Naive B cell (primary cell): ENCODE measurements around the gene ACACA. TPM values are rescaled to one million over a fixed set of nuclear protein-coding genes. Genes with fewer than 3 reads are reported as not detected.

Experiments used
- ATAC-seq, 2 donors: fragments of 150-1000 bp; cut with Tn5 transposase; 2 replicates each; pipeline ENCODE4 v1.10.0; 2021; ENCODE audit warnings: low read depth in 2 of 2, mild to moderate bottlenecking in 2 of 2, moderate library complexity in 2 of 2
- DNase-seq: peaks from one replicate; pipeline ENCODE4 v3.0.0; 2022
- H3K27ac Mint-ChIP-seq, 6 donors: one replicate each; pipeline ENCODE4 v1.8.0; 2020 to 2022; ENCODE audit warnings: mild to moderate bottlenecking in 6 of 6, mixed read lengths in 6 of 6, moderate library complexity in 5 of 6, inconsistent platforms in 2 of 6
- H3K27me3 Mint-ChIP-seq, 3 donors: one replicate each; pipeline ENCODE4 v1.8.0; 2021 to 2022; ENCODE audit warnings: mixed read lengths in 3 of 3, mild to moderate bottlenecking in 1 of 3
- H3K36me3 Mint-ChIP-seq, 2 donors: one replicate each; pipeline ENCODE4 v1.8.0; 2020 to 2022; ENCODE audit warnings: mixed read lengths in 2 of 2, inconsistent platforms in 1 of 2, mild to moderate bottlenecking in 1 of 2
- H3K4me1 Mint-ChIP-seq, 3 donors: one replicate each; pipeline ENCODE4 v1.8.0; 2020 to 2022; ENCODE audit warnings: mixed read lengths in 3 of 3, inconsistent platforms in 1 of 3, mild to moderate bottlenecking in 1 of 3, moderate library complexity in 1 of 3
- H3K4me3 Mint-ChIP-seq, 8 donors: one replicate each; pipeline ENCODE4 v1.8.0; 2020 to 2022; ENCODE audit warnings: mild to moderate bottlenecking in 8 of 8, mixed read lengths in 8 of 8, moderate library complexity in 8 of 8, inconsistent platforms in 2 of 8
- H3K9me3 Mint-ChIP-seq, 7 donors: one replicate each; pipeline ENCODE4 v1.8.0; 2020 to 2022; ENCODE audit warnings: mixed read lengths in 7 of 7, mild to moderate bottlenecking in 5 of 7, inconsistent platforms in 2 of 7, moderate library complexity in 1 of 7
- polyA plus RNA-seq, 6 donors: library from polyadenylated mRNA; unstranded; fragments of 300-500 nt; fragmentation: Illumina TruSeq; gene quantifications; one replicate each; pipeline ENCODE4 v1.2.3, GENCODE V29; 2021; ENCODE audit warnings: low read depth in 6 of 6

Gene ACACA
- polyA plus RNA-seq, 6 donors from 2014 or later, result 4.7 to 12.7 (median 7.7) TPM

DNA sequence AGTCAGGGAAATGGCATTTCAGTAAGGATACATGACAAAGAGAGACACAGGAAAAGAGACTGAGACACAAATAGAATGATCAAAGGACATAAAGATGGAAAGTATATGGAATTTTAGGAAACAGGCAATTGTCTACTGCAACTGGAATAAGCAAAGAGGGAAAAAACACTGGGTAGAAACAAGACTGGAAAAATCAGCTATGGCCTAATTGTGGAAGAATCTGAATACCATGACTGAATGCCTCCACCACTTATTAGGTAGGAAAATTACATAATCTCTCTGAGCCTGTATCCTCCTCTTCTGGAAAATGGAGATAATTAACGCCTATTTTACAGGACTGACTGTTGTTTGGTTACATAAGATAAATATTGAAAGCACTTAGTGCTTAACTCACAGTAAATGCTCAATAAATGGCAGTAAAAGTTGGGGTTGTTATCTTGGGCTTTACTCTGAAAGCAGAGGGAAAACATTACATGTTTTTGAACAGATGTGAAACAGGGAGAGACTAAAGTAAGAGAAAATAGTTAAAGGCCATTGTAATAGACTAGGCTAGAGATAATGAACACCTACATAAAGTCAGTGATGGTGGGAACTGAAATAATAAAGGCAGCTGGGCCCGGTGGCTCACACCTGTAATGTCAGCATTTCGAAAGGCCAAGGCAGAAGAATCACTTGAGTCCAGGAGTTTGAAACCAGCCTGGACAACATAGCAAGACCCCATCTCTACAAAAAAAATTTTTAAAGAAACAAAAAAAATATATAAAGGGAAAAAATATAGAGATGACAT lies 94.3 kb downstream of the ACACA start:
- ATAC-seq, result no peak
- peaks cover 6 to 15% of the 10 kb centered on the region in 2 donors for H3K36me3 Mint-ChIP-seq
- peaks cover 0 to 9% (median 7%) of the 10 kb centered on the region in 3 donors for H3K4me1 Mint-ChIP-seq
- H3K27me3 Mint-ChIP-seq, result no peaks in the 10 kb centered on the region
- no peak for DNase-seq
- H3K27ac Mint-ChIP-seq, result no peak overlapping the region
- peaks cover 0 to 2% (median 0%) of the 10 kb centered on the region in 7 donors for H3K9me3 Mint-ChIP-seq
- H3K4me3 Mint-ChIP-seq, result no peak overlapping the region

DNA sequence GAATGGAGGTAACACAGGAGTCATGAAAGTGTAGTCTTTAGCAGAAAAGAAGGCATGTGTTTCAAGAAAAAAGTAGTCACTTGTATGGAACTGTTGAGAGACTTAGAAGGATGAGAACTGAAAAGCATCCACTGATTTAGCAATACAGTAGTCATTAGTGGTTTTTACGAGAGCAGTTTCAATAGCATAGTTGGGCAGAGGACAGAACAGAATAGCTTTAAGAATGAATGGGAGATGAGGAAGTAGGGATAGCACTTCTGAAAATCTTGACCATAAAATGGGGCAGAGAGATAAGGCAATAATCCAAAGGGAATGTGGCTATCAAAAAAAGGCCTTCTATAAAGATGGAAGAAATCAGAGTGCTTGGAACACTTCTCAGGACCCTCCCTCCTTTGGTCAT lies 95.7 kb downstream of the ACACA start:
- H3K9me3 Mint-ChIP-seq, result peaks cover 0 to 2% (median 0%) of the 10 kb centered on the region in 7 donors
- peak overlapping the region in 1 of 6 donors; percentile 45 for H3K27ac Mint-ChIP-seq
- no peak for ATAC-seq
- peaks cover 0 to 9% (median 3%) of the 10 kb centered on the region in 3 donors for H3K4me1 Mint-ChIP-seq
- no peak overlapping the region for H3K4me3 Mint-ChIP-seq
- H3K36me3 Mint-ChIP-seq, result peaks cover 6 to 15% of the 10 kb centered on the region in 2 donors
- H3K27me3 Mint-ChIP-seq, result no peaks in the 10 kb centered on the region
- DNase-seq, result no peak

GRCh38 chr17:37309051-37309450 lies 97.6 kb downstream of the ACACA start:
- ATAC-seq (no peak), DNase-seq (no peak)
- no peak overlapping the region for H3K27ac Mint-ChIP-seq
- H3K27me3 Mint-ChIP-seq, result no peaks in the 10 kb centered on the region
- no peak overlapping the region for H3K4me3 Mint-ChIP-seq
- peaks cover 0 to 2% (median 0%) of the 10 kb centered on the region in 7 donors for H3K9me3 Mint-ChIP-seq
- peaks cover 0 to 9% (median 3%) of the 10 kb centered on the region in 3 donors for H3K4me1 Mint-ChIP-seq
- H3K36me3 Mint-ChIP-seq, result peaks cover 6 to 15% of the 10 kb centered on the region in 2 donors

GRCh38 chr17:37305406-37305905 lies 101.2 kb downstream of the ACACA start:
- ATAC-seq, result no peak
- no peak for DNase-seq
- Mint-ChIP-seq H3K4me1 (no peaks in the 10 kb centered on the region), H3K4me3 (peak overlapping the region in 1 of 8 donors; percentile 45), H3K27ac (no peak overlapping the region), H3K27me3 (no peaks in the 10 kb centered on the region), H3K9me3 (peaks cover 0 to 2% (median 0%) of the 10 kb centered on the region in 7 donors), H3K36me3 (no peaks in the 10 kb centered on the region)

GRCh38 chr17:37301288-37301687 lies 105.3 kb downstream of the ACACA start:
- no peak overlapping the region for H3K27ac Mint-ChIP-seq

DNA sequence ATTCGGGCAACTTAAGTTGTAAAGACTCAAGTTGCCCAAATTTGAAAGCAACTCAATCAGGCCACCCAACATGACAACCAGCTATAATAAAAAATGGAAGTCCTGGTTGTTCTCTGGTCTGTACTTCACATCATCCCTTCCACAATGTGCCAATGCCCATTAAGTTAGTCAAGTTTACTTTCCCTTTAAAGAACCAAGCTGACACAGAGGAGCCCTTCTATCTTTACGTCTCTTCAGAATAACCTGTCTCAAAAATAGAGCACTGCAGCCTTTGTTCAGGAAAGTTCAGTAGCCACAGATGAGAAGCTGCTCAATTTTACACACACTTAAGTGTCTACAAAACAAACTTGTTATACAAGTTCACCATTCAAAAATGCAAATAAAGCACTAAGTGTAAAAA lies 106.0 kb downstream of the ACACA start:
- Mint-ChIP-seq H3K4me3 (no peak overlapping the region), H3K9me3 (no peaks in the 10 kb centered on the region), H3K27ac (no peak overlapping the region)

More at GRCh38 chr17:37301288-37301687, 105.3 kb downstream of the ACACA start:
- Mint-ChIP-seq H3K4me1 (no peaks in the 10 kb centered on the region), H3K4me3 (no peak overlapping the region), H3K9me3 (no peaks in the 10 kb centered on the region), H3K27me3 (no peaks in the 10 kb centered on the region), H3K36me3 (no peaks in the 10 kb centered on the region)
- ATAC-seq, result no peak
- DNase-seq, result no peak

DNA sequence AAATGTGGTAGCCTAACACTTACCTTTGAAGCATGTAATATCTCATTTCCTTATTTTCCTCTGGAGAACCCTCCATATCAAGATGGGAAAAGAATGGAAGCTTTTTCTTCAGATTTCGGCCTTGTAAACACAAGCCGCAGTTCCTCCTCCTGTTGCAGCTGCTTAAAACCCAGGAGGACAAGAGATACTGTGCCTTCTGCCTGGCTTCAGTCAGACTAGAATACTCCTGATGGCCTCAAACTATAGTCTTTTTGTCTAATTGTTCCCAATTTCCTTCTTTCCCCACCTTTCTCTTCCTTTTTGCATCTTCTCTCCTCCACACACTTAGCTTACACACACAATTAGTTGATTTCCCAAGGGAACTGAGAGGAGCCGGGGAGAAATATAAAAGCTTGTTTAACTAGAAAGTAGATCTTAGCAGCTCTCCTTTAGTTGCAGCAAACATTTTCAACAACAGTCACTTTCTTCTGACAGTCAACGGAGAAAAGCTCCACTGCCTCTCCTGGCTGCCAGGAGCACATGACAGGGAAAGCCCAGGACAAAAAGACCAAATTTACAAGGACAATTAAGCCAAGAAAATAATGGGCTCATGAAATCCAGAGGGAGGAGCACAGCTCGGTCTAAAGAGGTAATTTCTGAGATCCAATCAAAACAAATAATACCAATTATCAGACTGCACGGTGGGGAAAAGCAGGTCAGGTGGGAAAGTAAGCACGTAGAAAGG lies 107.2 kb downstream of the ACACA start:
- no peaks in the 10 kb centered on the region for H3K9me3 Mint-ChIP-seq
- H3K36me3 Mint-ChIP-seq, result peaks cover 0 to 5% of the 10 kb centered on the region in 2 donors
- H3K27me3 Mint-ChIP-seq, result no peaks in the 10 kb centered on the region
- no peak for ATAC-seq
- no peak for DNase-seq
- peak overlapping the region in 1 of 6 donors; percentile 8 for H3K27ac Mint-ChIP-seq
- H3K4me1 Mint-ChIP-seq, result no peaks in the 10 kb centered on the region
- H3K4me3 Mint-ChIP-seq, result no peak overlapping the region

More for the DNA sequence above, 106.0 kb downstream of the ACACA start:
- ATAC-seq (no peak), DNase-seq (no peak)
- Mint-ChIP-seq H3K36me3 (no peaks in the 10 kb centered on the region), H3K27me3 (no peaks in the 10 kb centered on the region), H3K4me1 (no peaks in the 10 kb centered on the region)

GRCh38 chr17:37295888-37296287 lies 110.7 kb downstream of the ACACA start:
- Mint-ChIP-seq H3K9me3 (no peaks in the 10 kb centered on the region), H3K27ac (no peak overlapping the region), H3K36me3 (peaks cover 0 to 5% of the 10 kb centered on the region in 2 donors), H3K4me3 (no peak overlapping the region), H3K4me1 (peaks cover 0 to 17% (median 4%) of the 10 kb centered on the region in 3 donors), H3K27me3 (no peaks in the 10 kb centered on the region)
- ATAC-seq (no peak), DNase-seq (no peak)

- Mint-ChIP-seq H3K9me3 (no peaks in the 10 kb centered on the region), H3K27ac (no peak overlapping the region), H3K4me1 (peaks cover 4 to 17% (median 9%) of the 10 kb centered on the region in 3 donors), H3K27me3 (no peaks in the 10 kb centered on the region), H3K4me3 (no peak overlapping the region), H3K36me3 (peaks cover 0 to 5% of the 10 kb centered on the region in 2 donors)
- no peak for DNase-seq
- ATAC-seq, result no peak
These were observed 111.7 kb downstream of the ACACA start for GRCh38 chr17:37294888-37295287.

DNA sequence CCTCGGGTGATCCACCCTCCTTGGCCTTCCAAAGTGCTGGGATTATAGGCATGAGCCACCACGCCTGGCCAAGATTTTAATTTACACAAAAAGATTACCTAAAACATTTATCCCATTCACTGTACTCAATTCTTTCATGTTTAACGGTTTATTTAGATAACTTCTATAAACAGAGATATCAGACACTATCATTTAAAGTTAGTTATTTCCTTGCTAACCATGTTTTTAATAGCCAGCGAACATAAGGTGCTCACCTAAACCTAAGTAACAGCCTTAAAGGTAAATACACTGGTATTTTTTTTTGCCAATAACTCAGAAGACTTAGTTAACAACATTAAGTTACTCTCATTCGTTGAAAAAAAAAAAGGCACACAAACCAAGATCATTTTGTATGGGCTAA lies 112.9 kb downstream of the ACACA start:
- H3K9me3 Mint-ChIP-seq, result no peaks in the 10 kb centered on the region

GRCh38 chr17:37292429-37293139 lies 114.1 kb downstream of the ACACA start:
- Mint-ChIP-seq H3K4me3 (peak overlapping the region in 3 of 8 donors; percentile 47 to 56 (median 47)), H3K36me3 (peaks cover 0 to 5% of the 10 kb centered on the region in 2 donors), H3K27me3 (no peaks in the 10 kb centered on the region), H3K27ac (peak overlapping the region in 4 of 6 donors; percentile 23 to 42 (median 38)), H3K4me1 (peaks cover 8 to 23% (median 9%) of the 10 kb centered on the region in 3 donors), H3K9me3 (no peaks in the 10 kb centered on the region)
- DNase-seq (no peak), ATAC-seq (peak; percentile 30 to 36)

More for the DNA sequence above, 112.9 kb downstream of the ACACA start:
- Mint-ChIP-seq H3K4me3 (no peak overlapping the region), H3K27ac (no peak overlapping the region), H3K27me3 (no peaks in the 10 kb centered on the region), H3K36me3 (peaks cover 0 to 5% of the 10 kb centered on the region in 2 donors), H3K4me1 (peaks cover 8 to 23% (median 9%) of the 10 kb centered on the region in 3 donors)
- no peak for ATAC-seq
- DNase-seq, result no peak

- Mint-ChIP-seq H3K4me1 (peaks cover 8 to 23% (median 9%) of the 10 kb centered on the region in 3 donors), H3K9me3 (no peaks in the 10 kb centered on the region), H3K36me3 (peaks cover 0 to 5% of the 10 kb centered on the region in 2 donors), H3K4me3 (no peak overlapping the region), H3K27me3 (no peaks in the 10 kb centered on the region), H3K27ac (no peak overlapping the region)
- no peak for DNase-seq
- no peak for ATAC-seq
These were observed 115.3 kb downstream of the ACACA start for GRCh38 chr17:37291351-37291750.

DNA sequence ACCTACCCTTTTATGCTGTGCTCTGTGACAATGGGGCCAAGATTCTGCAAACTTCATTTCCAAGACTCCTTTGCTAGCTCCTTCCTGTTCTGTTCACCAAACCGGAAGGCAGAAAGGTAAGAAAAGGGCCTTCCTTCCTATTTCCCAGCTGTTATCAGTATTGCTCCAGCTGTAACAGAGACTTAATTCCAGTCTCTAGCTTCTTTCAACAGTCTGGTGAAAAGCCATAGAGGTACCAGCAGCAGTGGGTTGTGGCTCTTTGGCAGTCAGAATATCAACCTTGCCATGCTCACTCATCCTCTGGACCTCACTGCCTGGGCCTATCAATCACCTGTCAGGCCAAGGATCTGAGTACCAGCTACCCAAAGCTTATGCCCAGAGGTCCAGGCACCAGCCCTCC lies 120.2 kb downstream of the ACACA start:
- no peaks in the 10 kb centered on the region for H3K27me3 Mint-ChIP-seq
- peaks cover 9 to 18% of the 10 kb centered on the region in 2 donors for H3K36me3 Mint-ChIP-seq
- H3K4me3 Mint-ChIP-seq, result no peak overlapping the region
- DNase-seq (no peak), ATAC-seq (no peak)
- H3K27ac Mint-ChIP-seq, result no peak overlapping the region
- peaks cover 5 to 8% (median 6%) of the 10 kb centered on the region in 3 donors for H3K4me1 Mint-ChIP-seq
- H3K9me3 Mint-ChIP-seq, result no peaks in the 10 kb centered on the region
